HL-60 (cell line): ENCODE measurements around the gene KHSRP.

ENCODE experiments used
- TF ChIP-seq, protein P1 (sequence below): IDR thresholded peaks from one replicate; pipeline ENCODE4 v1.5.1; 2011; ENCODE audit warnings: low read length, control low read depth, inconsistent platforms; ENCODE audit not compliant: insufficient read depth
- TF ChIP-seq, protein P2 (sequence below): IDR thresholded peaks from 2 replicates; pipeline ENCODE4 v1.6.1; 2012; ENCODE audit warnings: low read depth; ENCODE audit not compliant: insufficient replicate concordance

DNA sequence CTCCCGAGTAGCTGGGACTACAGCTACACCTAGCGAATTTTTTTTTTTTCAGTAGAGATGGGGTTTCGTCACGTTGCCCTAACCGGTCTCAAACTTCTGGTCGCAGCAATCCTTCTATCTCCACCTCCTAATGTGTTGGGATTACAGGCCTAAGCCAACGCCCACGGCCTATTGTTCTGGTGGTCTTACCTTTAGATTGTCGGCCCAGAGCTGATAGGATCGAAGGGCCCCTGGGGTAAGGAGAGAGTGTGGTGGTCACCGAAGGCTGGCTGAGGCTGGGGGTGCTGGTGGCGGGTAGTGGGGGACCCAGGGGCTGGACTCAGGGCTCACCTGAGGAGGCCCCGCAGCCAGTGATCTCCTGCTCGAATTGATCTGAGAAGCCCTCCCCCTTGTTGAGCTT is 46.5 kb upstream of the KHSRP start:
- TF ChIP-seq, protein P1, sequence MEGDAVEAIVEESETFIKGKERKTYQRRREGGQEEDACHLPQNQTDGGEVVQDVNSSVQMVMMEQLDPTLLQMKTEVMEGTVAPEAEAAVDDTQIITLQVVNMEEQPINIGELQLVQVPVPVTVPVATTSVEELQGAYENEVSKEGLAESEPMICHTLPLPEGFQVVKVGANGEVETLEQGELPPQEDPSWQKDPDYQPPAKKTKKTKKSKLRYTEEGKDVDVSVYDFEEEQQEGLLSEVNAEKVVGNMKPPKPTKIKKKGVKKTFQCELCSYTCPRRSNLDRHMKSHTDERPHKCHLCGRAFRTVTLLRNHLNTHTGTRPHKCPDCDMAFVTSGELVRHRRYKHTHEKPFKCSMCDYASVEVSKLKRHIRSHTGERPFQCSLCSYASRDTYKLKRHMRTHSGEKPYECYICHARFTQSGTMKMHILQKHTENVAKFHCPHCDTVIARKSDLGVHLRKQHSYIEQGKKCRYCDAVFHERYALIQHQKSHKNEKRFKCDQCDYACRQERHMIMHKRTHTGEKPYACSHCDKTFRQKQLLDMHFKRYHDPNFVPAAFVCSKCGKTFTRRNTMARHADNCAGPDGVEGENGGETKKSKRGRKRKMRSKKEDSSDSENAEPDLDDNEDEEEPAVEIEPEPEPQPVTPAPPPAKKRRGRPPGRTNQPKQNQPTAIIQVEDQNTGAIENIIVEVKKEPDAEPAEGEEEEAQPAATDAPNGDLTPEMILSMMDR = no peak
- TF ChIP-seq, protein P2, sequence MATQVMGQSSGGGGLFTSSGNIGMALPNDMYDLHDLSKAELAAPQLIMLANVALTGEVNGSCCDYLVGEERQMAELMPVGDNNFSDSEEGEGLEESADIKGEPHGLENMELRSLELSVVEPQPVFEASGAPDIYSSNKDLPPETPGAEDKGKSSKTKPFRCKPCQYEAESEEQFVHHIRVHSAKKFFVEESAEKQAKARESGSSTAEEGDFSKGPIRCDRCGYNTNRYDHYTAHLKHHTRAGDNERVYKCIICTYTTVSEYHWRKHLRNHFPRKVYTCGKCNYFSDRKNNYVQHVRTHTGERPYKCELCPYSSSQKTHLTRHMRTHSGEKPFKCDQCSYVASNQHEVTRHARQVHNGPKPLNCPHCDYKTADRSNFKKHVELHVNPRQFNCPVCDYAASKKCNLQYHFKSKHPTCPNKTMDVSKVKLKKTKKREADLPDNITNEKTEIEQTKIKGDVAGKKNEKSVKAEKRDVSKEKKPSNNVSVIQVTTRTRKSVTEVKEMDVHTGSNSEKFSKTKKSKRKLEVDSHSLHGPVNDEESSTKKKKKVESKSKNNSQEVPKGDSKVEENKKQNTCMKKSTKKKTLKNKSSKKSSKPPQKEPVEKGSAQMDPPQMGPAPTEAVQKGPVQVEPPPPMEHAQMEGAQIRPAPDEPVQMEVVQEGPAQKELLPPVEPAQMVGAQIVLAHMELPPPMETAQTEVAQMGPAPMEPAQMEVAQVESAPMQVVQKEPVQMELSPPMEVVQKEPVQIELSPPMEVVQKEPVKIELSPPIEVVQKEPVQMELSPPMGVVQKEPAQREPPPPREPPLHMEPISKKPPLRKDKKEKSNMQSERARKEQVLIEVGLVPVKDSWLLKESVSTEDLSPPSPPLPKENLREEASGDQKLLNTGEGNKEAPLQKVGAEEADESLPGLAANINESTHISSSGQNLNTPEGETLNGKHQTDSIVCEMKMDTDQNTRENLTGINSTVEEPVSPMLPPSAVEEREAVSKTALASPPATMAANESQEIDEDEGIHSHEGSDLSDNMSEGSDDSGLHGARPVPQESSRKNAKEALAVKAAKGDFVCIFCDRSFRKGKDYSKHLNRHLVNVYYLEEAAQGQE = no peak
